NAMALWA (cell line): ENCODE data around the gene VAC14.

Source experiments
- DNase-seq: peaks from one replicate; pipeline ENCODE4 v3.0.0-alpha.2; 2015; ENCODE audit warnings: low spot score

Gene VAC14

DNA sequence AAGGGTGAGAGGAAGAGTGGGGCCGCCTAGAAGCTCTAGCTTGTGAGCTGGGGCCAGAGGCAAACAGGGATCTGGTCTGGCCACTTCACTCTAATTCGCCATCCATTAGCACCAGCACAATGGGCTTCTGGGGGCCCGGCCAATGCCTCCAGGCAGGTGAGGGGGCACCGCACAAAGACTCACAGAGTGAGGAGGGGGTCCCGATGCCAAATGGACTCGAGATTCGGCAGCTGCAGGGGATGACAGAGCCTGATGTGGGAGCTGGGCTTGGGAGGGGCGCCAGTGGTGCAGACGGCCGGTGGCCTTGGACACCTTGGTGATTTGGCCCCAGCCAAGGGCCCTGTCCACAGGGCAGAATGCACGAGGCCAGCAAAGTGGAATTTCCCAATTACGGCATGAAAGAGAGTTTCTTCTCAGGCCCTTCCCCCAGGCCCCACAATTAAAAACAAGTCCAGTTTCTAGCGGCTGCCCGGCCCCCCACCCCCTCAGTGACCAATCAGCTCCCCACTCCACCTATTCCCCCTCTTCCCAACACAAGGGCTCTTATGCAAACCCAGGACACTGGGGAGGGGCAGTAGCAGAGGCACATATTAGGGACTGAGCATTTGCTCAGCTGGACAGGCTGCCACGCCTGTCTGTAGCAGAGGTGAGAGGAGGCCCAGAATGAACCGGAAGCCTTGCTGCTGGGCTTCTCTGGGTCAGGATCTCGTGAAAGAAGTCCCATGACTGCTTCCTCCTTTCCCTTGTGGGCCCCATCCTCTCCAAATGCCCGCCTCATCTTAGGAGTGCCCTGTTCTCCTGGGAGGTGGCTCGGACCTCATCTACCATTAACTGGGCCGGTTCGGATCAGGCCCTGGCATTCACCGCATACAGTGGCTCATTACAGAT lies 75.7 kb downstream of the VAC14 start:
- DNase-seq = no peak

DNA sequence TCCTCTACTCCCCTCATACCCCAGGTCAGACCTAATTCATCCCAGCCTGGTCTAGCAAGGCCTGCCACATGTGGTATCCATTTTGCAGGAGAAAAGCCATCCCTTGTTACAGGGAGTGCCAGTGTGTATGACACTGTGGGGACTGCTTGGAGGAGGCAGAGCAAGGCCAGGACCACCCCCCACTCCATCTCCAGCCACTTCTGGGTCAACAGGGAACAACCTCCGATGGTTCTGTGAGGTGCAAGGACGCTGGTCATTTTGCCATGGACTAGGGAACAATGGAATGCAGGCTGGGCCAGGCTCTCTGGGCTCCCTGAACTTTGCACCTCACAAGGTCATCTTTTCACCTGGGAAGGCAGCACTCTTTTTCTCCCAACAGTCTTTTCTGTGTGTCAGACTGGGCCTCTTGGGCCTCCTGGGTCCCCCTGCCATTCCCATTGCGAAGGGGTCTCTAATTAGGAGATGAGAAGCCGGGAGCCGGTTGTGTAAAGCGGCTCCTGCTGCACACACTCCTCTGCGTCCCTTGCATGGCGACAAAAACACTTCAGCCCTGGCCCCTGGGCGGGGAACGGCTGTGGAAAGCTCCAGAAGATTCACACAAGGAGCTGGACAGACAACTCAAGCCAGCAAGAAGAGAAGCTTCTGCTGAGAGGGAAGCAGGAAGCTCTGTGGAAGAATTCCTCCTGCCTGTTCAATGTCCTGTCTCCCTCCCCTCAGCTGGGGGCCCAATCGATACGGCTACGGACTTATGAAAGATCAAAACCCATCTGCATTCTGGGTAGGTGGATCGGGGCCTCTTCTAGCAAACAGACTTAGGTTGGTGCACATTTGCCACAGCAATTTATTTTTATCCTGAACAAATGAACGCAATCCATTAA lies 76.6 kb downstream of the VAC14 start:
- DNase-seq = no peak

DNA sequence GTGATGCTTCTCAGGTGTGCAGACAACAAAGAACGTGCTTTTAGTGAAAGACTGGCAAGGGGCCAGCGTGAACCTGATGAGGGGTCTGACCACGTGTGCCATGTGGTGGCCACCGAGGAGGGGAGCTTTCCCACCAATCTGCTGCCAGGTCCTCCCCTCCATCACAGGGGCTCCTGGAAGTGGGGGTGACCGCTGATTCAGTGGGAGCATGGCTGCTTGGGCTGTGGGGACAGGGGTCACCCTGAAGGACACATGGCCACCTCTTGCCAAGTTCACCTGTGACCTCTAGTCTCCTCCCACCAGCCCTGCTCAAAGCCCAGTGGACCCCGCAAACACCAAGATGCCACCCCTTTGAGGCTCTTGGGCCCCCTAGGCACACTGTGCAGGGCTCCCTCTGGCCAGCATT lies 77.2 kb downstream of the VAC14 start:
- no peak for DNase-seq

DNA sequence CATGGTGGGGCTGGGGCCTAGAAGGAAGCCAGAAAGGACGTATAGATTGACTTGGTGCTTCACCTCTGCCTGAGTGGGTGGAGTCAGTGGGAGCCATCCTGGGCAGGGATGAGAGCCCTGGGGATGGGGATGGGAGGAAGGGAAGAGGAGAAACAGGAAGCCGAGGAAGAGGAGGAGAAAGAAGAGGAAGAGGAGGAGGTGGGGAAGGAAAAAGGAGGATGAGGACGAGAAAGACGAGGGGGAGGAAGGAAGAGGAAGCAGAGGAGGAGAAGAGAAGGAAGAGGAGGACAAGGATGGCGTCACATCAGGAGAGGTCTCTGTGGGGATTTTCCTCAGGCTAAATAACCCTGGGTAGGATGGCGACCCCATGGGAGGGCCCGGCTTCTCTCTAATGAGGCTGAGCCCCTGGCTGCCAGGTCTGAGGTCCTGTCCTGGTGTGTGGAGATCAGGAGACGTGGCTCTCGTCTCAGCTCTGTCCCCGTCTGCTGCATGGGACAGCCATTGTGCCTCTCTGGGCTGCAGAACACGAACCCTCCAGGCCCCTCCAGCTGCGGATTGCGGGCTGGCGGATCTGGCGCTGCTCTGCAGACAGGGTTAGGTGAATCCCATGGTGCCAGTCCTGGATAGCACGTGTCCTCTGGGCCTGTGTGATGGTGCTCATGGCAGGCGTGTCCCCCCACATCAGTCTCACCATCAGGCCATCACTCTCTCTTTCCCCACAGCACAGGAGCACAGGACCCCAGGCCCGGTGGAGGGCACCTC lies 79.6 kb downstream of the VAC14 start:
- DNase-seq = no peak

DNA sequence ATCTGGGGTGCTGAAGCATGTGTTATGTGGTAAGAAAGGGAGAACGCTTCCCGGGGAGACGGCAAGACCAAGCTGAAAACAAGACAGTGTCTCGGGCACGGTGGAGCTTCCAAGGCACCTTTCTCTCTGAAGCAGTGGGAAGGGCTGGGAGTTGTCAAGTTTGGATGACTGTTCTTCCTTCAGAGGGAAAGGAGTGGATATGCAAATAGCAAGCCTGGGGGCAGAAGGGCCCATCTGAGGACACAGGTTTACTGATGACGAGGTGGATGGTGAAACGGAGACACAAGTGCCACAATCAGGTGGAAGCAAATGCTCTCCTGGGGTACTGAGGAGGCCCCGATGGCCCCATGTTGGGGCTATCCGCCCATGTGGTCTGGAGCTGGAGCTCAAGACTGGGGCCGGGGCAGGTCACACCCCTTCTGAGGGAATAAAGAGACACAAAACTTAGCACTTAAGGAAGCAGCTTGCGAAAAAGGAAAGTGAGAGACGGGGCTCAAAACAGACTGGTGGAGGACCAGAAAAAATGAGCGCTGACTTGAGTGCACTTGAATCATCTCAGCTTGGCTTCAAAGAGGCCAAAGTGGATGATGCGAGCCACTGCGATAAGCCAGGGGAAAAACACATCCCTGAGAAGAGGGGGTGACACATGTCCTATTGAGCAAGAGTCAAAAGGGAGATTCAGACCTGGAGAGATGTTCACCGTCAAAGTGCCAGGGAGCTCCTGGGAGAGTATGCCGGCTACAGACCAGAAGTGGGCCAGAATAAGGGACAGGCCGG lies 80.3 kb downstream of the VAC14 start:
- no peak for DNase-seq

DNA sequence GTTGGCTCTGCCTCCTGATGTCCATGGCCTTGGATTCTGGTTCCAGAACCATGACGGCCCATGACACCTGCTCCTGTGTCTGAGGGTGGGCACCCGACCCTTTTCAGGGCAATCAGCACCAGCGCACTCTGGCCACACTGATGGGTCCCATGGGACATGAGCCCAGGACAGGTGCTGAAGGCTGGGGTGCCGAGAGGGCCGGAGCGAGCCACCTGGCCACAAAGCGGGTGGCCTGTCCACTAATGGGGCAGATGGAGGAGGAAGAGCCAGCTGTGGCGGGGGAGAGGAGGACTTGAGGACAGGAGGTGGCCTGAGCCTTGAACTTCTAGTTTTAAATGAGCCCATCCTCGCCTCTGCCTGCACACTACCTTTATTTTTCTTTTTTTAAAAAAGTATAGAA lies 83.9 kb downstream of the VAC14 start:
- no peak for DNase-seq

DNA sequence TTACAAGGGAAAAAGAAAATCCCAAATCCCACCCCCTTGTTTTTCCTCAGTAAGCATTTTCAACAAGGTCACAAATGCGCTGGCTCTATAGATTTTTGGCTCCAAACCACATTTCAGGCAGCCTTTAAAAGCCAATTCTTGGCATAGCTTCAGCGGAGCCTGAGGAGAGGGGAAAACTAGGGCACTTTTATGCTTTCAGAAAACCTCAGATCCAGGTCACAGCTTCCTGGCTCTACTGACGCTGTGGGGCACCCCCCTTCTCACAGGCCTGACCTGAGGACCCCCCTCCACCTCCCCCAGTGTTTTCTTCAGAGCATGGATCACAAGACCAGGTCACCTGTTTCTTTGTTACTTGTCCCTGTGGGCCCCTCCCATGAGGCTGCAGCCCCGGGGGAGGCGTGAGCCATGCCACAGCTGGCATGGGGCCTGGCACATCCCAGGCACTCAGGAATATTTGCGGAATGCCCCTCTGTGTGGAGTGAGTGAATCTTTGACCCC lies 85.0 kb downstream of the VAC14 start:
- no peak for DNase-seq

DNA sequence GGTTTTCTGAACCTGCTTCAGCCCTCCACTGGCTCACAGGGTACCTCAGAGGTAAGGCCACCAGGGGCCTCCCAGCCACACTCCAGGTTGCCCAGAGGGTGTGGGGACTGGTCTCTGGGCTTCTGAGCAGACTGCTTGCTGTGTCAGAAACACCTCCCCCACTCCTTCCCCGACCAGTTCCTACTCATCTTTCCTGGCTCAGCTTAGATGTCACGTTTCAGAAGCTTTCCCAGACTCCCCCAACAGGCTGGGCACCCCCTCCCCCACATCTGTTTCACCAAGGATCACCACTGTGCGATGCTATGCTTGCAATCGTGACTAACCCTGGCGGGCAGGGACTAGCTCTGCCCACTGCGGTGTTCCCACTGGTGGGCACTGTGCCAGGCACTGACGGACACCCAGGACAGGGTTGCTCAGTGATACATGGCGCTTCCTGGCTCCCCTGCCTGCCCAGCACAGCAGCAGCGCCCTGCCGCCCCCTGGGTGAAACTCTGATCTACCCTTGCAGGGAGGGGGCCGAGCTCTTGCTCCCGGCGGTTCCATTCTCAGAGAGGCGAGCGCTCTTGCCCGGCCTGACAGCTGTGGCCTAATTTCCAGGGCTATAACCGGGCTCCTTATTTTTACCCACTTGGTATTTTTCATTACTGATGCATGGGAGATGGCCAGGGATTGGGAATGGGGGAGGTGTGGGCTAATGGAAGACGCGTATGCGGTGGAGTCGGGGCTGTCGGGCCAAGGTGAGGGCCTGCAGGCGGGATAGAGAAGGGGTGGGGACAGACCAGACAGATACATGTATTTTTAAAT lies 85.7 kb downstream of the VAC14 start:
- no peak for DNase-seq

DNA sequence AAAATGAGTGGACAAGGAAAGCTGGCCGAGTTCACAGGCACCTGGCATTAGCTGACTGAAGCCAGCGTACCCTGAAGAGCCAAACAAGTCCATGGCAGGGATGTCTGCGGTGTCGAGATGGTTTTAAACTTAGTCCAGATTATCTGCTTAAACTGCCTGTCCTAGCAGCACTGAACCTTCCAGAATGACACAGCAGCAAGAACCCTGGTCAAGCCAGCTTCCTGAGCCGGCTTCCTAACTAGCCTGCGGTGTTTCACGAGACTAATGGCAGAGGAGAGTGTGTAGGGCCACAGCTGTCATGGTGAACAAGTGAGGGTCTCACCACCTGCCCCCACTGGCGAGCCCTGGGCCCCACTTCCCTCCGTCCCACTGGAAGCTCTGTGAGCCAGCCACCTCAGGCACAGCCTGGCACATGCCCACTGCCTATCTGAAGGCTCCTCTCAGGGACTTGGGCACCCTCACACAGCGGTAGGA lies 86.3 kb downstream of the VAC14 start:
- DNase-seq = no peak

DNA sequence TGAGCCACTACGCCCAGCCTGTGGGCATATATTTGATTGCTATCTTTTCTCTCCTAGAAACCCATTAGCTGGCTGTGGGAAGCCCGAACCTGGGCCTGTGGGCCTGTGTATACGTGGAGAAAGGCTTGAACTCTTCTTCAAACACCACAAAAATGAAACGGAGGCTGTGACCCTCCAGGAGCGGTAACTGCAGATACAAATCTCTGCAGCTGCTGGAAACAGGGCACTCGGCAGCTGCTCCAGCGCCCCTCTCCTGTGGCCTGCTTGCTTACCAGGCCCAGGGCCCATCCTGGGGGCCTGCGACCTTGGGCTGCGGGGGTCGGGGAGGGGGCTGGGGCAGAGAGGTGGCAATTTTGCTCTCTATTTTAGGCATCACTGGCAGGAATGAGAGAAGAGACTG lies 87.1 kb downstream of the VAC14 start:
- DNase-seq = no peak

DNA sequence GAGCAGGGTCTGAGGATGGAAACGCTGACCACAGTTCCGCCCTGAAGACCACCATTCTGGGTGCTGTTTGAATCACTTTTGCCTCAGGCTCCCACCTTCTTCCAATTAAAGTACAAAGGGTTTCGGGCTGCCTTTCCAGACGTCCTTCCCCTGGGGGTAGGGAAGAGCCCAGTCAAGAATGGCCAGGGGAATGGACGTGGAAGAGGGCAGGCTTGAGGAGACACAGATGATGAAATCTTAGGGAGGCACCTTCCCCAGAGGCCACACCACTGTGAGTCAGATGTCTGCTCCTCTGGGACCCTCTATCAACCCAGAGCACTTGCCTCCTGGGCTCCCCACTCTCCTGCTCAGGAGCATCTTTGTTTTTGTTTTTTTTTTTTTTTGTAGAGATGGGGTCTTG lies 87.6 kb downstream of the VAC14 start:
- DNase-seq = no peak

DNA sequence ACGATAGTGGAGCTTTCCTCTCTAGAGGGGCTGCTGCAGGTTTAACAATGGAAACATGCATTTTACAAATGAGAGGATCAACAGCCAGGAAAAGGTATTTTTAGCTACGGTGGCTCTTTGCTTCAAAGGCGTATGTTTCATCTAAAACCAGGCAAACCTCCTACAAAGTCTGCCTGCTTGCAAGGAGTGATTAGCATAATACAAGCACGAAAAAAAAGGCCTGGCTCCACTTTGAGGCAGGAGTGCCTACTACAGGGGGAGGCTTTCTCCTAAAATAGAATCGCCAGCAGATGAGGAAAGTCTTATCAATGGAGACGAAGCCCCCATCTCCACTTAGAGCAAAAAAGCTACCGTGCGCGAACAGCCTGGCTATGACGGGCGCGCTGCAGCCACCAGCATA lies 88.0 kb downstream of the VAC14 start:
- DNase-seq = no peak

DNA sequence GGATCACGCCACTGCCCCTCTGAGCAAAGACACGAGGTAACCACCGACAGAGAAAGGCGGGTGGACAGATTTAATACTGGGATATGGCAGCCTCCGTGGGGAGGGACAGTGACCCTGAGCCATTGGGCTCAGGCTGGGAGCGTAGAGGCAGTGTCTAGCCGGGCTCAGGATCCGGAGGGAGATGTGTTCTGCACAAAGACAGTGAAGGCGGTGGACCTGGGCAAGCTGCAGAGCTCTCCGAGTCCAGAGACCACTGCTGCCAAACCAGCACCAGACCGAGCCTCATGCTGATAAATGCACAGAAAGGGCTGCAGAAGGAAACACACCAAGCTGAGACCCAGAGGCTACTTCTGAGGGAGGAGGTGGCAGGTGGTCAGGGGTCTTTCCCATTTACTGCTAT lies 88.6 kb downstream of the VAC14 start:
- DNase-seq = no peak

DNA sequence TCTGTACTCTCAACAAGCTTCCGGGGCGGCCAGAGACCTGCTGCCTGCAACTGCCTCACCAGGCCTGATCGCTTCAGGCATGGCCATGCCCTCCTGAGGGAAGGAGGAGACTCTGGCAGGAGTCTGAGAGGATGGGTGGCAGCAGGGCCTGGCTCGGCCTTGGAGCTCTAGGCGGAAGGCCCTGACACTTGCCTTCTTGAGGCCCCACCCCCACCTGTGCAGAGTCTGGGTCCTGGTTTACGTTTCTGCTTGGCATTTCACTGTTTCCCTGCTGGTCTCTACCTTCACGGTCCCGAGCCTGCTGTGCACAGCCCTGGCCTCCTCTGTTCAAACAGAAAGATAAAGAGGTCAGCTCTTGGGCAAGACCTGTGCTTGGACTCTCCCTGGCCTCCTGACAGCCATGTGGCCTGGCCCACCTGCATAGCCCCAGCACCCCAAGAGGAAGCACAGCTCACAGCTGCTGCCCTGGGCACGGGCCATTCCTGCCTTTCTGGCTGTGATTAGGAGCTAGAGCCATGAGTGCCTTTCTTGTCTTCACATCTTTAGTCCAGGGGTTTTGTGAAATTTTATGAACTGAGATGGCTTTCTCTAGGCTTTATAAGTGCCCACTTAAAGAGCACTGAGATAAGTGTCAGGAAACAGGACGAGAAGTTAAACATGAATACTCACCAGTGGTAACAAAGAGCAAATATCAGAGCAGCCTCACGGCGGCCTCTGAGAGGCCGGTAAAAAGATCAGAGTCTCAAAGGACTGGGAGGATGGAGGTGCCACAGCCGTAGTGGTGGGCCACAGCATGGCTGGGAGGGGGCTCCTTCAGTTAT lies 89.5 kb downstream of the VAC14 start:
- no peak for DNase-seq

DNA sequence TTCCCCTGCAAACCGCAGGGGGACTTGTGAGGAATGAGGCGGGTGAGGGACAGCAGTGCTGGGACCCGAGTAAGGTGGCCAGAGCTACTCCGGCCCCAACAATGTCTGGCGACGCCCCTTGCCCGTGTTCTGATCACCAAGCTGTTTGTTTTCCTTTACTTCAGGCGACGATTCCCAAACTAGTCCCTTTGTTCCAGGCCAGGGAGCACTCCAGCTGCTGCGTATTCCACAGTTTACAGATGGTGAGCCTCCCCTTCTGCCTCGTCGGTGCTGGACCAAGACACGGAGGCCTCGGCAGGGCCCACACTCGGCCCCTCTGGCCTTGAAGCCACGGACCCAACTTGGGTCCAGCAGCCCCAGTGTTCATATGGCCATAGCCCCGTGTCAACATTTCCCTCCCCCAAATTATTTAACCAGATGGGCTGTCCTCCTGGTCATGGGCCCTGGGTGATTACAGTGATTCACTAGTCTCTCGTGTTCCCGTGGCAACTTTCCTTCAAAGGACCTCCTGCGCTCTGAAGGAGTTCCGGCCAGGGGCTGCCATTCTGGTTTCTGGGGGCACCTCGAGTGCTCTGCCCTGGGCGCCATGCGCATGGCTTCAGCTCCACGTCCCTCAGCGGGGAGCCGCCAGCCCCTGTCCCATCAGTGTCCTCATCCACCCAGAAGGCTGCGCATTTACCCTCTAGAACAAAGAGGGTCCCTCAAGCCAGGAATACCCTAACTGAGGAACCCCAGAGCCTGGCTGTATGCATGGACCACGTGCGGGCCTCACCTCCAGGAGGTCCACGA lies 90.3 kb downstream of the VAC14 start:
- DNase-seq = no peak

DNA sequence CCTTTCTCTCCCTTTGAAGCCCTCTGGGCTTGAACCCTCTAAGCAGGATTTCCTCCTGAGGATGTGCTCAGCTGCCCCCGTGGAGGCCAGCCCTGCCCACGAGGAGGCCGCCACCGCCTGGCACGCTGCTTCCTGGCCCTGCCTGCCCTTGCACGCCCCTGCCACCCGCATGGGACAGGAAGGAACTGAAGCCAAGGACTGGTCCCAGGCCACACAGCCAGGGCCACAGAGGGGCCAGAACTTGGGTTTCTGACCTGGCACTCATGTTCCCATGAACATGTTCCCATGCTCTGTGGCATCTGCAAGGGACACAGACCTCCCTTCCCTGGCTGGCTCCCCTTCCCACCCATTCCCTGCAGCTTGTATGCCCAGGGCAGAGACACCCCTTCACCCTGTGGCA lies 91.0 kb downstream of the VAC14 start:
- no peak for DNase-seq

DNA sequence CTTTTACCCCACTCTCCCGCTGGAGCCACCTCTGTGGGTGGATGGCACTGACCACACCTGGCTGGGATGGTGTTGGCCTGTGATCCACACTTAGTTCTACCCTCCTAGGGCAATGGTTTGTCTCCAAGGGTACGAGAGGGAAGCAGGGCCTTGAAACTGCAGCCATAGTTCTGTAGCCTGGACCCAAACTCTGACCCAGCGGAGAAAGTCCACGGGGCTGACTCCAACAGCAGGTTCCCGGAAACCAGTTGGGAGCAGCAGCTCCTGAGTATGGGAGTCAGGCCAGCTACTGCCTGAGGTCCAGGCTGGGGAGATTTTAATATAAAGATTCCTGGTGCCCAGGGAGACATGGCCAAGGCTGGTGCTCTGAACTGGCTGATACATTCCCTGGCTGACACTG lies 91.5 kb downstream of the VAC14 start:
- no peak for DNase-seq

DNA sequence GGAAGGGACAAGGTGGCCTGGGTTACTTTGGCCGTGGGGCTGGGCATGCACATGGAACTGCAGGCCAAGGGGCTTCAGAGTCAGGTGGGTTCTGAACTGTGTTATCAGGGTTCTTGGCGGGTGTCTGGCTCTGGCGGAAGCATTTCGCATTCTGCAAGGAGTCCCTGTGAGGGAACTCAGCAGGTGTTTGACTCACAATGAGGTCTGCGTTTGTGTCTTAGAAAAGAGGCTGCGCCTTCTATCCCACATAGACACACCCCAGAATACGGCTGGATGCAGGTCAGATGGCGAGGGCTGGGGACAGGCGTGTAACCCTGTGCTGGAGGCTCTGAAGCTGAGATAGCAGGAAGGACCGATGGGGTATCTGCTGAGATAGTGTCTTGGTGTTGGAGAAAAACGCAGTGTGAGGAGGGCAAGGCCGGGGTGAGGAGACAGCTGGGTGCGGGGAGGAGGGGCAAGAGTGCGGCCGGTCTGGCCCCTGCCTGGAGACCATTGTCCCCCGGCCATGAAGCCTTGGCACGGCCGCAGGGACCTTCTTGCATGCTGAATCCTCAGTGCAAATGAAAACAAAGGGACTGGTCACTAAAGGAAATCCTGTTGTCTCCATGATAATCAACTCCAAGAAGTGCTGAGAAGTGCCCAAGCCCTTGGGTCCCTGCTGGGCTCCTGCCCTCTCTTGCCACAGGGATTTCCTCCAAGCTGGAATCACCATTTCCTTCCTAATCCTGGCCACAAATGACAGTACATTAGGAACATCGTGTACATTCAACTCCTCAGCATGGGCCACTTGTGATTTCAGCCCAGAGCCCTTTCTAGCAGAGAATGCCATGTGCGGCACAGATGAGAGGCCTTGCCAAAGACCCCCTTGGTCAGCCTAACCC lies 92.4 kb downstream of the VAC14 start:
- DNase-seq = no peak
